Esophagus muscularis mucosa (tissue), 4 donors: ENCODE data around the gene NKAIN2. TPM values are rescaled to one million over a fixed set of nuclear protein-coding genes. Genes with fewer than 3 reads are reported as not detected.

Experiments
- DNase-seq: peaks from one replicate; pipeline ENCODE4 v3.0.0-alpha.2; 2017; ENCODE audit errors: extremely low spot score
- H3K27ac ChIP-seq, 4 donors: fragments of 200-600 bp; sonication (generic); replicated peaks in 1 of 4; 1 replicate in 3 of 4; 2 replicates in 1 of 4; pipeline ENCODE4 v1.5.1; 2016 to 2019; ENCODE audit warnings: mild to moderate bottlenecking in 1 of 4
- H3K27me3 ChIP-seq, 4 donors: fragments of 200-600 bp; sonication (generic); one replicate each; pipeline versions ENCODE4 v1.5.1 to v1.6.0; 2016 to 2019
- H3K36me3 ChIP-seq, 4 donors: fragments of 200-600 bp; sonication (generic); one replicate each; pipeline ENCODE4 v1.5.1; 2016 to 2019
- H3K4me1 ChIP-seq, 4 donors: fragments of 200-600 bp; sonication (generic); one replicate each; pipeline ENCODE4 v1.5.1; 2016 to 2019
- H3K4me3 ChIP-seq, 4 donors: fragments of 200-600 bp; sonication (generic); 1 replicate in 2 of 4; 2 replicates in 2 of 4; pipeline ENCODE4 v1.5.1; 2016 to 2019; ENCODE audit warnings: mild to moderate bottlenecking in 4 of 4, moderate library complexity in 1 of 4
- H3K9me3 ChIP-seq, 4 donors: fragments of 200-600 bp; sonication (generic); 1 replicate in 3 of 4; 2 replicates in 1 of 4; pipeline ENCODE4 v1.5.1; 2016 to 2019
- CTCF ChIP-seq, 3 experiments: fragments of 200-600 bp in 2 of 3; fragments of 450-650 bp in 1 of 3; sonication (generic) in 2 of 3; IDR thresholded peaks; one replicate each; pipeline ENCODE4 v1.5.1; 2017 to 2019; ENCODE audit warnings: antibody characterized with exemption in 3 of 3, mild to moderate bottlenecking in 2 of 3, moderate library complexity in 1 of 3
- EP300 ChIP-seq: sonication (generic); formaldehyde crosslinking; IDR thresholded peaks from one replicate; pipeline ENCODE4 v1.6.1; 2017; ENCODE audit warnings: antibody characterized with exemption
- POLR2A ChIP-seq: fragments of 450-650 bp; IDR thresholded peaks from one replicate; pipeline ENCODE4 v1.6.1; 2017; ENCODE audit warnings: antibody characterized with exemption, moderate library complexity, mild to moderate bottlenecking, low read depth
- POLR2AphosphoS5 ChIP-seq, 2 donors: sonication (generic); formaldehyde crosslinking; IDR thresholded peaks; one replicate each; pipeline ENCODE4 v1.6.1; 2017; ENCODE audit warnings: antibody characterized with exemption in 2 of 2
- WGBS: methylation state at CpG from one replicate; pipeline ENCODE4 v1.1.5; 2018; 5-methylcytosine and 5-hydroxymethylcytosine counted together
- intact Hi-C: fragments of 100-400 bp; cut with DNase I; formaldehyde crosslinking; loops from one replicate; pipeline ENCODE4 v1.15.1; 2023
- total RNA-seq, 4 donors: library from RNA; depleted of rRNA; stranded (reverse); fragments of >200 nt; gene quantifications; one replicate each; pipeline versions ENCODE4 v1.1.0 to v1.2.1, GENCODE V29; 2016

NKAIN2 gene
- total RNA-seq, 4 donors from 2014 or later: 0.11 to 0.66 (median 0.13) TPM; not detected in 1

GRCh38 chr6:124203101-124203811 lies 399.6 kb downstream of the NKAIN2 start:
- intact Hi-C loops: no loop called here
- H3K36me3 ChIP-seq: no peaks in the 10 kb centered on the region
- no peaks in the 10 kb centered on the region for H3K4me1 ChIP-seq
- no peaks in the 10 kb centered on the region for H3K27me3 ChIP-seq
- H3K9me3 ChIP-seq: no peaks in the 10 kb centered on the region
- no peak for TF ChIP-seq POLR2A
- no peak for TF ChIP-seq EP300
- TF ChIP-seq CTCF (IDR thresholded peaks at IDR 0.05): no peak
- TF ChIP-seq POLR2AphosphoS5 (IDR thresholded peaks at IDR 0.05): no peak
- H3K27ac ChIP-seq: no peak overlapping the region
- H3K4me3 ChIP-seq: no peak overlapping the region
- 69% methylated on average over 2 of the region's 2 CpGs for WGBS
- no peak for DNase-seq

GRCh38 chr6:124203812-124204167 lies 400.1 kb downstream of the NKAIN2 start:
- WGBS: 44% methylated on average over 2 of the region's 2 CpGs
- intact Hi-C loops: no loop called here

GRCh38 chr6:124205921-124206320 lies 402.3 kb downstream of the NKAIN2 start:
- Histone ChIP-seq H3K9me3 (no peaks in the 10 kb centered on the region), H3K4me3 (no peak overlapping the region), H3K27ac (no peak overlapping the region), H3K27me3 (no peaks in the 10 kb centered on the region), H3K4me1 (no peaks in the 10 kb centered on the region), H3K36me3 (no peaks in the 10 kb centered on the region)
- WGBS: 49% methylated on average over 2 of the region's 2 CpGs
- intact Hi-C loops: no loop called here
- no peak for DNase-seq
- TF ChIP-seq EP300: no peak

More at GRCh38 chr6:124203812-124204167, 400.1 kb downstream of the NKAIN2 start:
- no peak for TF ChIP-seq CTCF (IDR thresholded peaks at IDR 0.05)
- TF ChIP-seq POLR2A: no peak
- TF ChIP-seq POLR2AphosphoS5 (IDR thresholded peaks at IDR 0.05): no peak
- TF ChIP-seq EP300: no peak
- H3K27ac ChIP-seq: no peak overlapping the region
- no peaks in the 10 kb centered on the region for H3K36me3 ChIP-seq
- no peaks in the 10 kb centered on the region for H3K4me1 ChIP-seq
- no peak overlapping the region for H3K4me3 ChIP-seq
- no peaks in the 10 kb centered on the region for H3K27me3 ChIP-seq
- DNase-seq: no peak
- H3K9me3 ChIP-seq: no peaks in the 10 kb centered on the region

DNA sequence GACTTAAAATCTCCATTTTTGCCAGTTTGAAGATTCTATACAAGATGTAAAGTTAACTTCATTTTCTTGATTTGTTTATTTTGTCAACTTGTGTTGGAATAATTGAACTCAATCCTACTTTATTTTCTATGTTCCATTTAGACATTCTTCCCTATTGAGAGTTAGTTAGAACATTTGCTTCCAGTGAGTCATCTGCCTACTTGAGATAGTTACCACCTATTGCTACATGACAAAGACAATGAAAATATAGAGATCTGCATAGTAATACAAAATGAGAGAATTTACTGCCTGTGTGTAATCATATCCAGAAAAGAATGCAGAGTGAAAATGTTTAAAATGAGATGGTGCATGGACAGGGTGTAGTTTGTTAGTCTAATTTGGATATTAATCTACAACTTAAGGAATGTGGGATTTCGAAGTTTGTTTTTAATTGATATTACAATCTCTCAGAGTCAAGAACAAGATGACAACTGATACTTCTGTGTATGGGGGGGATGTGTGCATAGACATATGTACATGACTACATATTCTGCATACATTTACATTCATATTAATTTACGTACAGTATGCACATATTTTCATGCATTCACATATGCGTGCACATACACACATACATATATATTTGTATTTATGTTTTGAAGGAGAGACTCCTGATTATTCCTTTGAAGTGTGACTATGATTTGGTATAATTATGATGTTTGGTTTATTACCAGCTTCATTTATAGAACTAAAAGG lies 420.1 kb downstream of the NKAIN2 start:
- TF ChIP-seq EP300 (no peak), POLR2A (no peak)
- Histone ChIP-seq H3K27ac (no peak overlapping the region), H3K9me3 (no peaks in the 10 kb centered on the region), H3K4me1 (no peaks in the 10 kb centered on the region), H3K27me3 (no peaks in the 10 kb centered on the region), H3K4me3 (no peak overlapping the region), H3K36me3 (no peaks in the 10 kb centered on the region)
- WGBS: 65% methylated on average over 3 of the region's 3 CpGs
- intact Hi-C loops: no loop called here
- DNase-seq: no peak

- no peaks in the 10 kb centered on the region for H3K27me3 ChIP-seq
- DNase-seq: no peak
- peaks cover 0 to 4% (median 0%) of the 10 kb centered on the region in 4 donors for H3K9me3 ChIP-seq
- WGBS: 46% methylated on average over 1 of the region's 1 CpG
- no peaks in the 10 kb centered on the region for H3K4me1 ChIP-seq
- intact Hi-C loops: no loop called here
- no peak overlapping the region for H3K27ac ChIP-seq
- no peaks in the 10 kb centered on the region for H3K36me3 ChIP-seq
- no peak for TF ChIP-seq POLR2AphosphoS5 (IDR thresholded peaks at IDR 0.05)
- TF ChIP-seq POLR2A: no peak
- no peak for TF ChIP-seq CTCF (IDR thresholded peaks at IDR 0.05)
- TF ChIP-seq EP300: no peak
- H3K4me3 ChIP-seq: no peak overlapping the region
Observed at GRCh38 chr6:124226396-124226795, 422.7 kb downstream of the NKAIN2 start.
